CD4-positive, alpha-beta T cell (primary cell): ENCODE measurements around the gene SIL1. TPM values are rescaled to one million over a fixed set of nuclear protein-coding genes. Genes with fewer than 3 reads are reported as not detected.

ENCODE experiments used
- ATAC-seq: fragments of 200-7000 bp; cut with Tn5 transposase; one replicate; pipeline ENCODE4 v1.10.0; 2022; ENCODE audit warnings: mild to moderate bottlenecking; ENCODE audit not compliant: poor library complexity
- CTCF ChIA-PET: fragments of 350-600 bp; sonication (Branson Sonifier 250); formaldehyde crosslinking; loops from one replicate; lab custom pipeline; 2021; ENCODE audit warnings: antibody characterized with exemption, inconsistent platforms; lab: Charles Lee
- POLR2A ChIA-PET: fragments of 350-600 bp; sonication (Branson Sonifier 250); formaldehyde crosslinking; loops from one replicate; lab custom pipeline; 2021; ENCODE audit warnings: antibody characterized with exemption, inconsistent platforms; lab: Charles Lee
- DNase-seq, 14 experiments: peaks; one replicate each; pipeline ENCODE4 v3.0.0-alpha.2; 2013 to 2020; ENCODE audit warnings: mixed read lengths in 2 of 14
- H3K27ac ChIP-seq, 2 donors: one replicate each; pipeline versions ENCODE4 v1.5.1 to v1.7.0; 2013; ENCODE audit warnings: low read length in 2 of 2, low read depth in 1 of 2, mild to moderate bottlenecking in 1 of 2
- H3K27me3 ChIP-seq, 2 experiments: 1 replicate in 1 of 2; 2 replicates in 1 of 2; pipeline versions ENCODE4 v1.6.1 to v1.7.0; 2013; ENCODE audit warnings: low read length in 2 of 2, control low read depth in 1 of 2, mild to moderate bottlenecking in 1 of 2, moderate library complexity in 1 of 2; ENCODE audit not compliant: insufficient read depth in 2 of 2, control insufficient read depth in 1 of 2
- H3K36me3 ChIP-seq: one replicate; pipeline ENCODE4 v1.6.1; 2013; ENCODE audit warnings: low read length, control low read depth; ENCODE audit not compliant: insufficient read depth
- H3K4me1 ChIP-seq: one replicate; pipeline ENCODE4 v1.6.1; 2013; ENCODE audit warnings: low read length, control low read depth; ENCODE audit not compliant: insufficient read depth
- H3K4me3 ChIP-seq: one replicate; pipeline ENCODE4 v1.5.1; 2013; ENCODE audit warnings: mild to moderate bottlenecking, low read length, moderate library complexity
- H3K9me3 ChIP-seq, 2 experiments: 1 replicate in 1 of 2; 2 replicates in 1 of 2; pipeline versions ENCODE4 v1.6.1 to v1.7.0; 2013; ENCODE audit warnings: low read length in 2 of 2, mild to moderate bottlenecking in 2 of 2, control low read depth in 1 of 2, moderate library complexity in 1 of 2; ENCODE audit not compliant: control insufficient read depth in 1 of 2, insufficient read depth in 1 of 2
- H3K27ac Mint-ChIP-seq: one replicate; pipeline ENCODE4 v1.8.0; 2020; ENCODE audit warnings: mixed read lengths
- H3K27me3 Mint-ChIP-seq: one replicate; pipeline ENCODE4 v1.8.0; 2021; ENCODE audit warnings: mixed read lengths
- H3K36me3 Mint-ChIP-seq: one replicate; pipeline ENCODE4 v1.8.0; 2021; ENCODE audit warnings: low read depth, mixed read lengths
- H3K4me1 Mint-ChIP-seq: one replicate; pipeline ENCODE4 v1.8.0; 2021; ENCODE audit warnings: low read depth, mixed read lengths
- H3K4me3 Mint-ChIP-seq: one replicate; pipeline ENCODE4 v1.8.0; 2020; ENCODE audit warnings: mild to moderate bottlenecking, mixed read lengths
- H3K9me3 Mint-ChIP-seq: one replicate; pipeline ENCODE4 v1.8.0; 2020; ENCODE audit warnings: mixed read lengths
- intact Hi-C, 2 experiments: fragments of 100-400 bp; cut with DNase I in 1 of 2; cut with micrococcal nuclease in 1 of 2; formaldehyde crosslinking; loops; one replicate each; pipeline versions ENCODE4 v1.15.1 to v1.9.0; 2023 to 2025; cut with DNase I, micrococcal nuclease
- total RNA-seq, 174 experiments: library from RNA in 2 of 174; stranded (reverse) in 2 of 174; gene quantifications; one replicate each; pipeline ENCODE4 v1.2.3 and lab custom pipeline; 2021 to 2026
- TF ChIP-seq, protein P1 (sequence below): fragments of 200-600 bp; IDR thresholded peaks from one replicate; pipeline ENCODE4 v1.8.0; 2022; ENCODE audit warnings: antibody characterized with exemption, mild to moderate bottlenecking

Gene SIL1
- total RNA-seq, 2 experiments from 2014 or later, result 5.6 to 9.2 TPM

DNA sequence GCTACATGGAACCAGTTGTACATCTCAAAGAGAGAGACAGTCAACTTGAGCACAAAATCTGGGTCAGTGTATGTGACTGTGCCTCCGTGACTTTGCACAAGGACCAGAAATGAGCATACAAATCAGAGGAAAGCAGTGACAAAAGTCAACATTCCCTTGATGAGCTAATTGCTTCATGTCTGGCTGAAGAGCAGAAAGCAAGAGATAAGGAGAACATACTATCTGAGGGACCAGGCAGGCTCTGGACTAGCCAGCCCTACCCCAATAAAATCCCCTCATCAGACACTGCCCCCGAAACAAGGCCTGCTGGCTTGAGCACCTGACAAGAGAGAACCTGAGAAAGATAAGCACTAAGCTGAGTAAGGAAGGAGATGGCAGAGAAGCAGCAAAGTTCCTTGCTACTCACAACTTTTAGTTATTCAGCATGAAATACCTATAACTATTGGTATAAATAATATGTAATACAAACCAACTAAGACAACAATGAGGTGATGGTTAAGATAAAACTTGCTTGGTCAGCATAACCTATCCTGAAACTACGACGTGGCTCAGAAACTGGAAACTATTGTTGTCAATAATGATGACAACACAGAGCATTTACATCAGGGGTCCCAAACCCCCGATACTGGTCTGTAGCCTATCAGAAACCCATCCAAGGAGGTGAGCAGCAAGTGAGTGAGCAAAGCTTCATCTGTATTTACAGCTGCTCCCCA, 9.5 kb downstream of the SIL1 start:
- Mint-ChIP-seq H3K27ac (no peak overlapping the region), H3K4me3 (no peak overlapping the region), H3K9me3 (no peaks in the 10 kb centered on the region), H3K27me3 (no peaks in the 10 kb centered on the region), H3K4me1 (no peaks in the 10 kb centered on the region), H3K36me3 (no peaks in the 10 kb centered on the region)
- ATAC-seq, result no peak
- intact Hi-C loops, result no loop called here
- H3K27ac ChIP-seq, result no peak overlapping the region
- no peaks in the 10 kb centered on the region for H3K27me3 ChIP-seq
- CTCF ChIA-PET, result no interaction called here
- H3K4me3 ChIP-seq, result no peak overlapping the region
- no peaks in the 10 kb centered on the region for H3K4me1 ChIP-seq
- no peak for DNase-seq
- POLR2A ChIA-PET, result no interaction called here
- no peaks in the 10 kb centered on the region for H3K9me3 ChIP-seq
- H3K36me3 ChIP-seq, result peaks cover 14% of the 10 kb centered on the region
- TF ChIP-seq, protein P1, sequence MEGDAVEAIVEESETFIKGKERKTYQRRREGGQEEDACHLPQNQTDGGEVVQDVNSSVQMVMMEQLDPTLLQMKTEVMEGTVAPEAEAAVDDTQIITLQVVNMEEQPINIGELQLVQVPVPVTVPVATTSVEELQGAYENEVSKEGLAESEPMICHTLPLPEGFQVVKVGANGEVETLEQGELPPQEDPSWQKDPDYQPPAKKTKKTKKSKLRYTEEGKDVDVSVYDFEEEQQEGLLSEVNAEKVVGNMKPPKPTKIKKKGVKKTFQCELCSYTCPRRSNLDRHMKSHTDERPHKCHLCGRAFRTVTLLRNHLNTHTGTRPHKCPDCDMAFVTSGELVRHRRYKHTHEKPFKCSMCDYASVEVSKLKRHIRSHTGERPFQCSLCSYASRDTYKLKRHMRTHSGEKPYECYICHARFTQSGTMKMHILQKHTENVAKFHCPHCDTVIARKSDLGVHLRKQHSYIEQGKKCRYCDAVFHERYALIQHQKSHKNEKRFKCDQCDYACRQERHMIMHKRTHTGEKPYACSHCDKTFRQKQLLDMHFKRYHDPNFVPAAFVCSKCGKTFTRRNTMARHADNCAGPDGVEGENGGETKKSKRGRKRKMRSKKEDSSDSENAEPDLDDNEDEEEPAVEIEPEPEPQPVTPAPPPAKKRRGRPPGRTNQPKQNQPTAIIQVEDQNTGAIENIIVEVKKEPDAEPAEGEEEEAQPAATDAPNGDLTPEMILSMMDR, result no peak

DNA sequence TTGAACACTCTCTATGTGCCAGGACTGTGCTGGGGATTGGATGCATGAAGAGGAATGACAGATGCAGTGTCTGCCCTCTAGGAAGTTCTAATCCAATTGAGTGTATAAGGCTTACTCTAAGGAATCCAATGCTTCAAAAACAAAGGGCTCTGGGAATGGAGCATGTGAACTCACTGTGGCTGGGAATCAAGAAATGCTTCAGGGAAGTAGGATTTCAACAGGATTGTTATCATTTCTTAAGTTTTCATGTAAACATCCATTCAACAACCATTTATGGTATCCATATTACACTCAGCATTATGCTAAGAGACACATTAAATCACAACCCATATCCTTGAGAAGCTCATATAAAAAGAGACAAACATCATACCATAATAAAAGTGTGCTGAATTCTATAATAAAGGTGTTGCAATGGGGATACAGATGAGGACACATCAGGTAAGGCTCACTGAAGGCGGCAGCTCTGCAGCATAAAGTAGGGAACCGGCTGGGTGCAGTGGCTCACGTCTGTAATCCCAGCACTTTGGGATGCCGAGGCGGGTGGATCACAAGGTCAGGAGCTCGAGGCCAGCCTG, 11.3 kb downstream of the SIL1 start:
- no peaks in the 10 kb centered on the region for H3K27me3 Mint-ChIP-seq
- CTCF ChIA-PET, result no interaction called here
- no peaks in the 10 kb centered on the region for H3K27me3 ChIP-seq
- no peak for ATAC-seq
- H3K4me3 ChIP-seq, result no peak overlapping the region
- H3K4me1 ChIP-seq, result no peaks in the 10 kb centered on the region
- TF ChIP-seq, protein P1, result no peak
- POLR2A ChIA-PET, result no interaction called here
- peaks cover 14% of the 10 kb centered on the region for H3K36me3 ChIP-seq
- H3K9me3 Mint-ChIP-seq, result no peaks in the 10 kb centered on the region
- no peaks in the 10 kb centered on the region for H3K36me3 Mint-ChIP-seq
- DNase-seq, result no peak
- H3K4me3 Mint-ChIP-seq, result no peak overlapping the region
- H3K27ac ChIP-seq, result no peak overlapping the region
- intact Hi-C loops, result no loop called here
- H3K9me3 ChIP-seq, result no peaks in the 10 kb centered on the region
- H3K4me1 Mint-ChIP-seq, result no peaks in the 10 kb centered on the region
- no peak overlapping the region for H3K27ac Mint-ChIP-seq

DNA sequence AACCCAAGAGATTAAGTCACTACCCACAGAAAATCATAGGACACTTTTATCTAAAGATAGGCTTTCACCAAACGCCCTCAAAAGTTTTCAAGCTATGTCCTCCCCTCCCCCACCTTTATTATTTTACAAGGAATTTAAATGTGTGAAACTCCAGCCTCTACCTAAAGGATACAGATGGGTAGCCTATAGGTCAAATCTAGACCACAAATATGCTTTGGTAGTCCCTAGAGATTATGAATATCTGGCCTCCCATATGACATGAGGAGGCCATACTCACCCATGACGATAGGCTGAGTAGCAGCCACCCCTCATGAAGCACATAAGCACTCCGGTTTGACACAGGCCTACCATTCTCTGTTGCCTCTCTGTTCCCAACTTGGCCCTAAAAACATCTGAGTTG, 11.9 kb downstream of the SIL1 start:
- no peak overlapping the region for H3K27ac Mint-ChIP-seq
- intact Hi-C loops, result no loop called here
- Histone ChIP-seq H3K36me3 (peaks cover 14% of the 10 kb centered on the region), H3K9me3 (no peaks in the 10 kb centered on the region), H3K4me1 (no peaks in the 10 kb centered on the region), H3K4me3 (no peak overlapping the region), H3K27ac (no peak overlapping the region), H3K27me3 (no peaks in the 10 kb centered on the region)
- H3K27me3 Mint-ChIP-seq, result no peaks in the 10 kb centered on the region
- H3K4me3 Mint-ChIP-seq, result no peak overlapping the region
- H3K9me3 Mint-ChIP-seq, result no peaks in the 10 kb centered on the region
- no peaks in the 10 kb centered on the region for H3K4me1 Mint-ChIP-seq
- H3K36me3 Mint-ChIP-seq, result no peaks in the 10 kb centered on the region
- TF ChIP-seq, protein P1, result no peak
- ChIA-PET CTCF (no interaction called here), POLR2A (no interaction called here)
- DNase-seq (no peak), ATAC-seq (no peak)
